Activated B cell treated with CpG ODN at 0.5 μM for 24 hours (primary cell): ENCODE data around the gene STX16. TPM values are rescaled to one million over a fixed set of nuclear protein-coding genes. Genes with fewer than 3 reads are reported as not detected.

Experiments used
- ATAC-seq: fragments of 200-7000 bp; cut with Tn5 transposase; one replicate; pipeline ENCODE4 v1.10.0; 2021; ENCODE audit warnings: low read depth, mild to moderate bottlenecking, moderate library complexity
- CTCF ChIA-PET: fragments of 350-600 bp; sonication (Branson Sonifier 250); formaldehyde crosslinking; loops from one replicate; lab custom pipeline; 2021; ENCODE audit warnings: antibody characterized with exemption; lab: Charles Lee
- POLR2A ChIA-PET: fragments of 350-600 bp; sonication (Branson Sonifier 250); formaldehyde crosslinking; loops from one replicate; lab custom pipeline; 2021; ENCODE audit warnings: antibody characterized with exemption; lab: Charles Lee
- DNase-seq: peaks from one replicate; pipeline ENCODE4 v3.0.0; 2022
- H3K27ac Mint-ChIP-seq: one replicate; pipeline ENCODE4 v1.8.0; 2020; ENCODE audit warnings: mixed read lengths
- H3K27me3 Mint-ChIP-seq: one replicate; pipeline ENCODE4 v1.8.0; 2021; ENCODE audit warnings: mixed read lengths
- H3K36me3 Mint-ChIP-seq: one replicate; pipeline ENCODE4 v1.8.0; 2021; ENCODE audit warnings: low read depth, mixed read lengths
- H3K4me1 Mint-ChIP-seq: one replicate; pipeline ENCODE4 v1.8.0; 2021; ENCODE audit warnings: mixed read lengths
- H3K4me3 Mint-ChIP-seq: one replicate; pipeline ENCODE4 v1.8.0; 2020; ENCODE audit warnings: mild to moderate bottlenecking, mixed read lengths
- H3K9me3 Mint-ChIP-seq: one replicate; pipeline ENCODE4 v1.8.0; 2020; ENCODE audit warnings: mixed read lengths
- CTCF ChIP-seq: fragments of 200-600 bp; IDR thresholded peaks from one replicate; pipeline ENCODE4 v1.8.0; 2022; ENCODE audit warnings: antibody characterized with exemption, mild to moderate bottlenecking
- intact Hi-C: fragments of 100-400 bp; cut with micrococcal nuclease; formaldehyde crosslinking; loops from one replicate; pipeline ENCODE4 v1.15.1; 2024
- total RNA-seq: library from RNA; stranded (reverse); gene quantifications from 2 replicates; pipeline ENCODE4 v1.2.3, GENCODE V29; 2022

STX16 gene
- total RNA-seq, 1 donor from 2014 or later = 77.4 TPM

DNA sequence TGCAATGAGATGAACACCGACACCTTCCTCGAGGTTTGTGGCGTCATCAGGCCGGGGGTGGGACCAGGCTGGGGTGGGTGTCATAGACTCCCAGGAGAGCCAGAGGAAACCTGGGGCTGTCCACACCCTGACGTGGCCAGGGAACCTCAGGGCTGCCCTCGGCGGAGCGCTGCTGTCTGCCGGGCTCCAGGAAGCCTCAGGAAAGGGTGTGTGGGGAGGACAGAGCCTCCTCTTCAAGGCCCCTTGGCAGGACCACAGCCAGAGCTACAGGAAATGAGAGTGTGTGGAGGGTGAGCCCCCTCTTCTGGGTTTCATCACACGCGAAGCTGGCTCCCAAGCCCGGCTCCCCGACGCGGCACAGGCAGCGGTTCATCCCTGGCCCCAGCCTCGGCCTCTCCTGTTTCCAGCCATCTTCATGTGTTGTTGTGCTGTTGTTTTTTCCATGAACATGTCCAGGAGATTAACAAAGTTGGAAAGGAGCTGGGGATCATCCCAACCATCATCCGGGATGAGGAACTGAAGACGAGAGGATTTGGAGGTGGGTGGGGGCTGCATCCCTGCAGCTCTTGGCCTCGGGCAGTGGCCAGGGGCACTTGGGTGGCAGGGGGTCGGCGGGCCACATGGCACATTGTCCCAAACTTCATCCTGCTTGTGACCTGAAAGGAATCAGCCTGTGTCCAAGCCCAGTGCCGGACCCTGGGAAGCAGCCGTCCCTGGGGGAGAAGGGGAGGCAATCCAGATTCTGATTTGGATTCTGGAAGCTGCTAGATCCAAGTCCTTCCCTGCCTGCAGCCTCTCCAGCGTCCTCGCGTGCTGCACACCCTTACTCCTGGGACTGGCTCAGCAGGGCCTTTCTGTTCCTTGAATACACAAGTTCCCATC is 47.9 kb downstream of the STX16 start:
- ATAC-seq = no peak
- Mint-ChIP-seq H3K27me3 (no peaks in the 10 kb centered on the region), H3K36me3 (peaks cover 33% of the 10 kb centered on the region), H3K27ac (no peak overlapping the region), H3K9me3 (no peaks in the 10 kb centered on the region), H3K4me3 (no peak overlapping the region), H3K4me1 (no peaks in the 10 kb centered on the region)
- ChIA-PET CTCF (no interaction called here), POLR2A (no interaction called here)
- intact Hi-C loops = no loop called here
- peak; percentile 2 for DNase-seq
- no peak for TF ChIP-seq CTCF

- POLR2A ChIA-PET = interaction anchor here (0.6 kb wide), 1 partner anchor 1088 kb away, joined by 6 read pairs; no protein-coding TSS in a partner anchor
- H3K4me3 Mint-ChIP-seq = no peak overlapping the region
- no peaks in the 10 kb centered on the region for H3K4me1 Mint-ChIP-seq
- DNase-seq (peak; percentile 6), ATAC-seq (no peak)
- H3K36me3 Mint-ChIP-seq = peaks cover 37% of the 10 kb centered on the region
- no peaks in the 10 kb centered on the region for H3K27me3 Mint-ChIP-seq
- CTCF ChIA-PET = no interaction called here
- TF ChIP-seq CTCF = no peak
- H3K9me3 Mint-ChIP-seq = no peaks in the 10 kb centered on the region
- intact Hi-C loops = no loop called here
- H3K27ac Mint-ChIP-seq = no peak overlapping the region
Observed at GRCh38 chr20:58699623-58700107, 48.6 kb downstream of the STX16 start.

DNA sequence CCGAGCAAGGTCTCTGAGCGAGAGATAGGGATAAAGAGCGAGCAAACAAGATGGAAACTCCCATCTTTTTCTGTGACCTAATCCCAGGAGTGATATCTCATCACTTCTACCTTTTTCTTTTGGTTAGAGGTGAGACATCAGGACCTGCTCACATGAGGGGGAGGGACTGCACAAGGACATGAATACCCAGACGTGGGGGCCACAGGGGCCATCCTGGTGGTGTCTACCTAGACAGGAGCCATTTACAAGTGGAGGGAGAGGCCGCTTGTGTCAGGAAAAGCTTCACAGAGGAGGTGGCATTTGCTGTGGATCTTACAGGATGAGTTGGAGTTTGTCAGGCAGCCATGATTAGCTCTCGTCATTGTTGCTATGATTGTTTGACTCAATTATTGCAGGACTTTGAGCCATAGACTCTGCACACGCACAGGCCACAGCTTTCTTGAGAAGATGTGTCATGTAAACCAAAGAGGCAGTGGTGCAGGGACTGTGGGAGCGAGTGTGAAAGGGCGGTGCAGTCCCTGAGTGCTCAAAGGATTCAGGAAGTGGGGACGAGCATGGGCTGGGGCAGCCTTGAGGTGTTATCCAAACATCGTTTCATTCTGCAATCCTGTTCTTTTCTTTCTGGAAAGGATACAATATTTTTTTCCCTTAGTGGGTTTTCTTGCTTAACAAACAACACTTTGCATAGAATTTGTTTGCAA is 49.2 kb downstream of the STX16 start:
- ATAC-seq (no peak), DNase-seq (peak; percentile 1)
- H3K9me3 Mint-ChIP-seq = no peaks in the 10 kb centered on the region
- peaks cover 42% of the 10 kb centered on the region for H3K36me3 Mint-ChIP-seq
- H3K27ac Mint-ChIP-seq = no peak overlapping the region
- CTCF ChIA-PET = no interaction called here
- TF ChIP-seq CTCF = no peak
- H3K27me3 Mint-ChIP-seq = no peaks in the 10 kb centered on the region
- no peak overlapping the region for H3K4me3 Mint-ChIP-seq
- intact Hi-C loops = no loop called here
- POLR2A ChIA-PET = interaction anchor here (0.6 kb wide), 1 partner anchor 1089 kb away, joined by 6 read pairs; no protein-coding TSS in a partner anchor
- H3K4me1 Mint-ChIP-seq = no peaks in the 10 kb centered on the region

GRCh38 chr20:58700823-58701222 is 49.7 kb downstream of the STX16 start:
- CTCF ChIA-PET = no interaction called here
- ATAC-seq (no peak), DNase-seq (no peak)
- H3K9me3 Mint-ChIP-seq = no peaks in the 10 kb centered on the region
- no peaks in the 10 kb centered on the region for H3K27me3 Mint-ChIP-seq
- no peak overlapping the region for H3K27ac Mint-ChIP-seq
- intact Hi-C loops = no loop called here
- POLR2A ChIA-PET = no interaction called here
- H3K4me1 Mint-ChIP-seq = no peaks in the 10 kb centered on the region
- no peak overlapping the region for H3K4me3 Mint-ChIP-seq
- H3K36me3 Mint-ChIP-seq = peaks cover 46% of the 10 kb centered on the region
- TF ChIP-seq CTCF = no peak
